HepG2 (cell line): Measurements from ENCODE around the gene USP34. TPM values are rescaled to one million over a fixed set of nuclear protein-coding genes. Genes with fewer than 3 reads are reported as not detected.

ENCODE experiments used
- ATAC-seq: fragments of 200-7000 bp; cut with Tn5 transposase; 3 replicates; pipeline ENCODE4 v1.9.1; 2020; ENCODE audit warnings: mild to moderate bottlenecking, moderate library complexity
- BruUV-seq: library from RNA; stranded (reverse); fragments of 400-500 nt; replicated peaks from 2 replicates; lab custom pipeline; 2021; lab: Mats Ljungman, UMichigan
- CTCF ChIA-PET: fragments of 300-600 bp; formaldehyde crosslinking; extraction: SDS; loops from one replicate; lab custom pipeline; 2021; ENCODE audit warnings: low total read pairs, inconsistent platforms, low intra/inter-chr PET ratio; lab: Yijun Ruan, JAX
- POLR2A ChIA-PET: fragments of 350-600 bp; sonication (Branson Sonifier 250); formaldehyde crosslinking; loops from one replicate; lab custom pipeline; 2020; ENCODE audit warnings: antibody characterized with exemption, inconsistent platforms; lab: Yijun Ruan, JAX
- DNase-seq: peaks from one replicate; pipeline ENCODE4 v3.0.0-alpha.2; 2015; ENCODE audit warnings: low spot score
- FAIRE-seq: peaks from 3 replicates; lab custom pipeline; 2011; peaks lifted over from hg19 to GRCh38; lab: Jason Lieb, UNC
- H2AFZ ChIP-seq: one replicate; pipeline ENCODE4 v1.6.1; 2011; ENCODE audit warnings: low read length, inconsistent platforms
- H3K27ac ChIP-seq: fragments of 300-600 bp; 3 replicates; pipeline ENCODE4 v1.8.0; 2011; ENCODE audit warnings: mixed run types, mild to moderate bottlenecking, mixed read lengths, low read length, inconsistent platforms; ENCODE audit not compliant: insufficient read depth; ENCODE audit errors: extremely low read length
- H3K27me3 ChIP-seq, 2 experiments: fragments of 200-600 bp in 1 of 2; 2 replicates in 1 of 2; 3 replicates in 1 of 2; pipeline versions ENCODE4 v1.6.0 to v1.8.0; 2011; ENCODE audit warnings: low read length in 2 of 2, mild to moderate bottlenecking in 2 of 2, moderate library complexity in 2 of 2, inconsistent platforms in 1 of 2; ENCODE audit not compliant: insufficient read depth in 2 of 2, control insufficient read depth in 1 of 2
- H3K36me3 ChIP-seq, 2 experiments: fragments of 200-600 bp in 1 of 2; replicated peaks in 1 of 2; 2 replicates in 1 of 2; 3 replicates in 1 of 2; pipeline versions ENCODE4 v1.5.1 to v1.8.0; 2011; ENCODE audit warnings: low read length in 2 of 2, inconsistent platforms in 1 of 2; ENCODE audit not compliant: insufficient read depth in 2 of 2, control insufficient read depth in 1 of 2
- H3K4me1 ChIP-seq: 2 replicates; pipeline ENCODE4 v1.5.1; 2012; ENCODE audit warnings: low read length, inconsistent platforms; ENCODE audit not compliant: insufficient read depth
- H3K4me2 ChIP-seq: 2 replicates; pipeline ENCODE4 v1.6.0; 2011; ENCODE audit warnings: low read depth, low read length, inconsistent platforms
- H3K4me3 ChIP-seq, 3 experiments: fragments of 200-600 bp in 1 of 3; sonication (generic), shearing (Covaris generic) in 1 of 3; replicated peaks in 1 of 3; 2 replicates each; pipeline ENCODE4 v1.5.1; 2011 to 2016; ENCODE audit warnings: low read length in 3 of 3, inconsistent platforms in 2 of 3, low read depth in 2 of 3, mild to moderate bottlenecking in 2 of 3, control low read depth in 1 of 3, mixed read lengths in 1 of 3; ENCODE audit not compliant: insufficient read depth in 1 of 3
- H3K79me2 ChIP-seq: one replicate; pipeline ENCODE4 v1.6.1; 2011; ENCODE audit warnings: low read length, inconsistent platforms; ENCODE audit not compliant: insufficient read depth
- H3K9ac ChIP-seq: 2 replicates; pipeline ENCODE4 v1.6.0; 2011; ENCODE audit warnings: mild to moderate bottlenecking, low read depth, low read length, inconsistent platforms; ENCODE audit not compliant: insufficient read depth
- H3K9me3 ChIP-seq: 2 replicates; pipeline ENCODE4 v1.5.1; 2012; ENCODE audit warnings: mild to moderate bottlenecking, low read length
- H4K20me1 ChIP-seq: 2 replicates; pipeline ENCODE4 v1.6.0; 2011; ENCODE audit warnings: inconsistent platforms, mild to moderate bottlenecking, low read length, moderate library complexity; ENCODE audit not compliant: insufficient read depth
- HOXA9 ChIP-seq: sonication (generic); formaldehyde crosslinking; IDR thresholded peaks from 2 replicates; pipeline ENCODE4 v1.8.1; 2022; ENCODE audit warnings: missing genetic modification reagents, mild to moderate bottlenecking, moderate library complexity, borderline replicate concordance
- SYNCRIP ChIP-seq: fragments of 200-400 bp; formaldehyde crosslinking; IDR thresholded peaks from 2 replicates; pipeline ENCODE4 v1.6.1; 2018; ENCODE audit warnings: mild to moderate bottlenecking, low read depth, low read length; ENCODE audit not compliant: insufficient read depth
- YEATS4 ChIP-seq: sonication (generic); formaldehyde crosslinking; IDR thresholded peaks from 2 replicates; pipeline ENCODE4 v1.4.0; 2020; ENCODE audit warnings: missing genetic modification reagents, borderline replicate concordance
- ZNF274 ChIP-seq: sonication (generic); formaldehyde crosslinking; IDR thresholded peaks from 2 replicates; pipeline ENCODE4 v1.5.1; 2020; ENCODE audit warnings: mild to moderate bottlenecking, missing genetic modification reagents
- WGBS: methylation state at CpG from one replicate; pipeline ENCODE4 v1.1.6; 2017; ENCODE audit warnings: low lambda C conversion rate; 5-methylcytosine and 5-hydroxymethylcytosine counted together
- in situ Hi-C: cut with HindIII; loops from 2 replicates; pipeline ENCODE4 v1.10.0; 2017; ENCODE audit warnings: low pct_unique_long_range_greater_than_20kb; ENCODE audit not compliant: extremely low pct_ligation_motif_present
- intact Hi-C: fragments of 100-400 bp; cut with micrococcal nuclease; formaldehyde crosslinking; loops from one replicate; pipeline ENCODE4 v1.10.0; 2022; ENCODE audit not compliant: unreplicated experiment
- polyA plus RNA-seq, 8 experiments: library from polyadenylated mRNA; depleted of rRNA in 3 of 8; stranded (reverse) in 7 of 8; unstranded in 1 of 8; fragments of >200 nt; fragmentation: Illumina TruSeq in 4 of 8; extraction: Trizol in 4 of 8; gene quantifications; 2 replicates each; pipeline versions ENCODE4 v1.2.1 to v1.2.3, GENCODE V29; 2011 to 2016; ENCODE audit warnings: low read depth in 4 of 8, missing spikeins in 1 of 8, mixed read lengths in 1 of 8; ENCODE audit not compliant: insufficient read depth in 1 of 8
- total RNA-seq, 5 experiments: library from RNA; depleted of rRNA; stranded (reverse); fragments of >200 nt; fragmentation: Illumina TruSeq; extraction: Trizol; gene quantifications; 2 replicates each; pipeline ENCODE4 v1.2.3, GENCODE V29; 2016; ENCODE audit warnings: low read depth in 1 of 5
- TF ChIP-seq, protein P1 (sequence below): sonication (generic); formaldehyde crosslinking; IDR thresholded peaks from 2 replicates; pipeline ENCODE4 v1.4.0; 2020; ENCODE audit warnings: missing genetic modification reagents, borderline replicate concordance
- TF ChIP-seq, protein P2 (sequence below): sonication (generic); formaldehyde crosslinking; IDR thresholded peaks from 2 replicates; pipeline ENCODE4 v1.4.0; 2020; ENCODE audit warnings: missing genetic modification reagents, borderline replicate concordance
- TF ChIP-seq, protein P3 (sequence below): sonication (generic); formaldehyde crosslinking; IDR thresholded peaks from 2 replicates; pipeline ENCODE4 v1.4.0; 2020; ENCODE audit warnings: missing genetic modification reagents

USP34 gene
- total and polyA plus RNA-seq, 2 of the 13 experiments (the other 11 are each of a cell fraction or from before 2014, with no cell fraction given): 99.2 to 100 TPM

DNA sequence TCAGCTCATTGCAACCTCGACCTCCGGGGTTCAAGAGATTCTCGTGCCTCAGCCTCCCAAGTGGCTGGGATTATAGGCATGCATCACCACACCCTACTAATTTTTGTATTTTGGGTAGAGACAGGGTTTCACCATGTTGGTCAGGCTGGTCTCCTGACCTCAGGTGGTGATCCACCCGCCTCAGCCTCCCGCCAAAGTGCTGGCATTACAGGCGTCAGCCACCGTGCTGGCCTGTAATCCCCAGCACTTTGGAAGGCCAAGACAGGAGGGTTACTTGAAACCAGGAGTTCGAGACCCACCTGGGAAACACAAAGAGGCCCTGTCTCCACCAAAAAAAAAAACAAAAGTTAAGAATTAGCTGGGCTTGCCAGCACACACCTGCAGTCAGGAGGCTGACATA is 18.5 kb downstream of the USP34 start:
- Histone ChIP-seq H3K9ac (no peak overlapping the region), H3K4me2 (no peak overlapping the region), H3K27me3 (no peaks in the 10 kb centered on the region), H2AFZ (no peak overlapping the region), H3K9me3 (no peaks in the 10 kb centered on the region), H3K4me1 (peaks cover 46% of the 10 kb centered on the region), H4K20me1 (peaks cover 56% of the 10 kb centered on the region), H3K79me2 (peaks cover 97% of the 10 kb centered on the region), H3K27ac (no peak overlapping the region), H3K36me3 (peaks cover 2 to 10% of the 10 kb centered on the region in 2 experiments; a peak in 2 of 5 replicates), H3K4me3 (no peak overlapping the region)
- FAIRE-seq (no peak), DNase-seq (no peak), ATAC-seq (no peak)
- no TSS peak for BruUV-seq
- POLR2A ChIA-PET: no interaction called here
- CTCF ChIA-PET: no interaction called here
- 95% methylated on average over 8 of the region's 8 CpGs for WGBS
- intact Hi-C loops (no loop called here), in situ Hi-C loops (no loop called here)
- no peak for TF ChIP-seq YEATS4 (CRISPR knock-in tag)
- TF ChIP-seq, protein P1, sequence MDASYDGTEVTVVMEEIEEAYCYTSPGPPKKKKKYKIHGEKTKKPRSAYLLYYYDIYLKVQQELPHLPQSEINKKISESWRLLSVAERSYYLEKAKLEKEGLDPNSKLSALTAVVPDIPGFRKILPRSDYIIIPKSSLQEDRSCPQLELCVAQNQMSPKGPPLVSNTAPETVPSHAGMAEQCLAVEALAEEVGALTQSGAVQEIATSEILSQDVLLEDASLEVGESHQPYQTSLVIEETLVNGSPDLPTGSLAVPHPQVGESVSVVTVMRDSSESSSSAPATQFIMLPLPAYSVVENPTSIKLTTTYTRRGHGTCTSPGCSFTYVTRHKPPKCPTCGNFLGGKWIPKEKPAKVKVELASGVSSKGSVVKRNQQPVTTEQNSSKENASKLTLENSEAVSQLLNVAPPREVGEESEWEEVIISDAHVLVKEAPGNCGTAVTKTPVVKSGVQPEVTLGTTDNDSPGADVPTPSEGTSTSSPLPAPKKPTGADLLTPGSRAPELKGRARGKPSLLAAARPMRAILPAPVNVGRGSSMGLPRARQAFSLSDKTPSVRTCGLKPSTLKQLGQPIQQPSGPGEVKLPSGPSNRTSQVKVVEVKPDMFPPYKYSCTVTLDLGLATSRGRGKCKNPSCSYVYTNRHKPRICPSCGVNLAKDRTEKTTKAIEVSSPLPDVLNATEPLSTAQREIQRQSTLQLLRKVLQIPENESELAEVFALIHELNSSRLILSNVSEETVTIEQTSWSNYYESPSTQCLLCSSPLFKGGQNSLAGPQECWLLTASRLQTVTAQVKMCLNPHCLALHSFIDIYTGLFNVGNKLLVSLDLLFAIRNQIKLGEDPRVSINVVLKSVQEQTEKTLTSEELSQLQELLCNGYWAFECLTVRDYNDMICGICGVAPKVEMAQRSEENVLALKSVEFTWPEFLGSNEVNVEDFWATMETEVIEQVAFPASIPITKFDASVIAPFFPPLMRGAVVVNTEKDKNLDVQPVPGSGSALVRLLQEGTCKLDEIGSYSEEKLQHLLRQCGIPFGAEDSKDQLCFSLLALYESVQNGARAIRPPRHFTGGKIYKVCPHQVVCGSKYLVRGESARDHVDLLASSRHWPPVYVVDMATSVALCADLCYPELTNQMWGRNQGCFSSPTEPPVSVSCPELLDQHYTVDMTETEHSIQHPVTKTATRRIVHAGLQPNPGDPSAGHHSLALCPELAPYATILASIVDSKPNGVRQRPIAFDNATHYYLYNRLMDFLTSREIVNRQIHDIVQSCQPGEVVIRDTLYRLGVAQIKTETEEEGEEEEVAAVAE (CRISPR knock-in tag): no peak
- TF ChIP-seq SYNCRIP: no peak
- TF ChIP-seq ZNF274: no peak
- no peak for TF ChIP-seq HOXA9 (CRISPR knock-in tag)
- TF ChIP-seq, protein P2, sequence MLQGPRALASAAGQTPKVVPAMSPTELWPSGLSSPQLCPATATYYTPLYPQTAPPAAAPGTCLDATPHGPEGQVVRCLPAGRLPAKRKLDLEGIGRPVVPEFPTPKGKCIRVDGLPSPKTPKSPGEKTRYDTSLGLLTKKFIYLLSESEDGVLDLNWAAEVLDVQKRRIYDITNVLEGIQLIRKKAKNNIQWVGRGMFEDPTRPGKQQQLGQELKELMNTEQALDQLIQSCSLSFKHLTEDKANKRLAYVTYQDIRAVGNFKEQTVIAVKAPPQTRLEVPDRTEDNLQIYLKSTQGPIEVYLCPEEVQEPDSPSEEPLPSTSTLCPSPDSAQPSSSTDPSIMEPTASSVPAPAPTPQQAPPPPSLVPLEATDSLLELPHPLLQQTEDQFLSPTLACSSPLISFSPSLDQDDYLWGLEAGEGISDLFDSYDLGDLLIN (CRISPR knock-in tag): no peak
- TF ChIP-seq, protein P3, sequence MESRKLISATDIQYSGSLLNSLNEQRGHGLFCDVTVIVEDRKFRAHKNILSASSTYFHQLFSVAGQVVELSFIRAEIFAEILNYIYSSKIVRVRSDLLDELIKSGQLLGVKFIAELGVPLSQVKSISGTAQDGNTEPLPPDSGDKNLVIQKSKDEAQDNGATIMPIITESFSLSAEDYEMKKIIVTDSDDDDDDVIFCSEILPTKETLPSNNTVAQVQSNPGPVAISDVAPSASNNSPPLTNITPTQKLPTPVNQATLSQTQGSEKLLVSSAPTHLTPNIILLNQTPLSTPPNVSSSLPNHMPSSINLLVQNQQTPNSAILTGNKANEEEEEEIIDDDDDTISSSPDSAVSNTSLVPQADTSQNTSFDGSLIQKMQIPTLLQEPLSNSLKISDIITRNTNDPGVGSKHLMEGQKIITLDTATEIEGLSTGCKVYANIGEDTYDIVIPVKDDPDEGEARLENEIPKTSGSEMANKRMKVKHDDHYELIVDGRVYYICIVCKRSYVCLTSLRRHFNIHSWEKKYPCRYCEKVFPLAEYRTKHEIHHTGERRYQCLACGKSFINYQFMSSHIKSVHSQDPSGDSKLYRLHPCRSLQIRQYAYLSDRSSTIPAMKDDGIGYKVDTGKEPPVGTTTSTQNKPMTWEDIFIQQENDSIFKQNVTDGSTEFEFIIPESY (CRISPR knock-in tag): peak; percentile 81
